Activated T-helper 9 cell treated with anti-CD3 and anti-CD28 coated beads, Interleukin-2, amount 50 U/mL, for 16 hours (primary cell): ENCODE results near the gene IGF2BP2.

Experiments used
- DNase-seq: peaks from one replicate; pipeline ENCODE4 v3.0.0-alpha.2; 2020; ENCODE audit warnings: low read depth

Gene IGF2BP2

GRCh38 chr3:185733980-185734724 lies 90.7 kb downstream of the IGF2BP2 start:
- no peak for DNase-seq

GRCh38 chr3:185732782-185733181 lies 92.1 kb downstream of the IGF2BP2 start:
- DNase-seq = no peak

- no peak for DNase-seq
These were observed 94.3 kb downstream of the IGF2BP2 start for GRCh38 chr3:185730550-185730949.

GRCh38 chr3:185729337-185730055 lies 95.3 kb downstream of the IGF2BP2 start:
- DNase-seq = no peak

GRCh38 chr3:185728630-185729336 lies 96.1 kb downstream of the IGF2BP2 start:
- no peak for DNase-seq

GRCh38 chr3:185727873-185728272 lies 97.0 kb downstream of the IGF2BP2 start:
- DNase-seq = no peak

GRCh38 chr3:185726254-185726967 lies 98.4 kb downstream of the IGF2BP2 start:
- no peak for DNase-seq

GRCh38 chr3:185724761-185725160 lies 100.1 kb downstream of the IGF2BP2 start:
- no peak for DNase-seq

- DNase-seq = no peak
These were observed 100.6 kb downstream of the IGF2BP2 start for GRCh38 chr3:185724251-185724650.

- no peak for DNase-seq
These were observed 102.0 kb downstream of the IGF2BP2 start for GRCh38 chr3:185722881-185723280.

- DNase-seq = no peak
These were observed 102.9 kb downstream of the IGF2BP2 start for GRCh38 chr3:185721970-185722369.

GRCh38 chr3:185720326-185720725 lies 104.5 kb downstream of the IGF2BP2 start:
- no peak for DNase-seq

- no peak for DNase-seq
These were observed 105.9 kb downstream of the IGF2BP2 start for GRCh38 chr3:185718736-185719593.

- DNase-seq = no peak
These were observed 107.0 kb downstream of the IGF2BP2 start for GRCh38 chr3:185717627-185718402.

- DNase-seq = no peak
These were observed 107.7 kb downstream of the IGF2BP2 start for GRCh38 chr3:185717121-185717520.

- no peak for DNase-seq
These were observed 108.3 kb downstream of the IGF2BP2 start for GRCh38 chr3:185716436-185717108.

GRCh38 chr3:185715091-185715490 lies 109.8 kb downstream of the IGF2BP2 start:
- no peak for DNase-seq

- no peak for DNase-seq
These were observed 110.8 kb downstream of the IGF2BP2 start for GRCh38 chr3:185714085-185714484.

- DNase-seq = no peak
These were observed 111.8 kb downstream of the IGF2BP2 start for GRCh38 chr3:185713015-185713414.

- DNase-seq = no peak
These were observed 112.5 kb downstream of the IGF2BP2 start for GRCh38 chr3:185712337-185712736.
